SK-N-SH (cell line): ENCODE data around the gene PPP3R2. TPM values are rescaled to one million over a fixed set of nuclear protein-coding genes. Genes with fewer than 3 reads are reported as not detected.

Source experiments
- CTCF ChIA-PET: fragments of 300-600, 350-600 bp; formaldehyde crosslinking; extraction: SDS; loops from one replicate; lab custom pipeline; 2021; lab: Yijun Ruan, JAX
- POLR2A ChIA-PET: fragments of 350-600 bp; sonication (Branson Sonifier 250); formaldehyde crosslinking; extraction: SDS; loops from one replicate; lab custom pipeline; 2020; ENCODE audit warnings: antibody characterized with exemption, inconsistent platforms; lab: Yijun Ruan, JAX
- DNase-seq: peaks from one replicate; pipeline ENCODE4 v3.0.0; 2012
- H2AFZ ChIP-seq: fragments of 200-600 bp; sonication (generic); 2 replicates; pipeline ENCODE4 v1.8.1; 2016; ENCODE audit warnings: antibody characterized with exemption, mild to moderate bottlenecking, low read depth
- H3F3A ChIP-seq: fragments of 200-600 bp; sonication (generic); replicated peaks from 2 replicates; pipeline ENCODE3; 2016; ENCODE audit warnings: antibody characterized with exemption, mild to moderate bottlenecking; ENCODE audit not compliant: insufficient read depth
- H3K27ac ChIP-seq, 2 experiments: fragments of 200-500 bp in 1 of 2; fragments of 200-600 bp in 1 of 2; sonication (Bioruptor generic) in 1 of 2; sonication (generic), shearing (Covaris generic) in 1 of 2; 2 replicates each; pipeline versions ENCODE4 v1.5.1 to v1.6.1; 2014 to 2016; ENCODE audit warnings: low read depth in 2 of 2, inconsistent platforms in 1 of 2, low read length in 1 of 2, mild to moderate bottlenecking in 1 of 2, mixed read lengths in 1 of 2
- H3K27me3 ChIP-seq: fragments of 200-600 bp; sonication (generic), shearing (Covaris generic); 2 replicates; pipeline ENCODE4 v1.6.1; 2016; ENCODE audit warnings: mixed run types; ENCODE audit not compliant: insufficient read depth
- H3K36me3 ChIP-seq, 2 experiments: fragments of 200-500 bp in 1 of 2; fragments of 200-600 bp in 1 of 2; sonication (Bioruptor generic) in 1 of 2; sonication (generic) in 1 of 2; replicated peaks in 1 of 2; 2 replicates each; pipeline versions ENCODE3 to v1.5.1; 2014 to 2016; ENCODE audit warnings: low read length in 1 of 2, mild to moderate bottlenecking in 1 of 2; ENCODE audit not compliant: insufficient read depth in 2 of 2, control insufficient read depth in 1 of 2
- H3K4me1 ChIP-seq, 2 experiments: fragments of 200-500 bp in 1 of 2; fragments of 200-600 bp in 1 of 2; sonication (Bioruptor generic) in 1 of 2; sonication (generic), shearing (Covaris generic) in 1 of 2; 2 replicates each; pipeline versions ENCODE4 v1.5.1 to v1.6.1; 2014 to 2016; ENCODE audit warnings: low read depth in 1 of 2, low read length in 1 of 2, mixed run types in 1 of 2; ENCODE audit not compliant: insufficient read depth in 2 of 2, control insufficient read depth in 1 of 2
- H3K4me2 ChIP-seq: fragments of 200-600 bp; sonication (generic), shearing (Covaris generic); 2 replicates; pipeline ENCODE4 v1.6.1; 2017; ENCODE audit warnings: mixed run types
- H3K4me3 ChIP-seq, 2 experiments: fragments of 200-500 bp in 1 of 2; fragments of 200-600 bp in 1 of 2; sonication (Bioruptor generic) in 1 of 2; sonication (generic), shearing (Covaris generic) in 1 of 2; 2 replicates each; pipeline versions ENCODE4 v1.5.1 to v1.8.1; 2014 to 2016; ENCODE audit warnings: low read depth in 2 of 2, inconsistent platforms in 1 of 2, low read length in 1 of 2, mild to moderate bottlenecking in 1 of 2, mixed read lengths in 1 of 2, moderate library complexity in 1 of 2
- H3K79me2 ChIP-seq: fragments of 200-600 bp; sonication (generic); 2 replicates; pipeline ENCODE4 v1.8.1; 2017; ENCODE audit warnings: mild to moderate bottlenecking; ENCODE audit not compliant: insufficient read depth
- H3K9ac ChIP-seq: fragments of 200-600 bp; sonication (generic); 2 replicates; pipeline ENCODE4 v1.6.1; 2017; ENCODE audit warnings: mixed run types
- H3K9me2 ChIP-seq: fragments of 200-600 bp; sonication (generic); 2 replicates; pipeline ENCODE4 v1.6.1; 2017; ENCODE audit warnings: mixed run types
- H3K9me3 ChIP-seq: fragments of 200-600 bp; sonication (generic); 2 replicates; pipeline ENCODE4 v1.6.1; 2017; ENCODE audit warnings: mixed run types, mild to moderate bottlenecking, moderate library complexity
- H4K20me1 ChIP-seq: fragments of 200-600 bp; sonication (generic); 2 replicates; pipeline ENCODE4 v1.6.1; 2017; ENCODE audit warnings: mild to moderate bottlenecking, mixed run types; ENCODE audit not compliant: insufficient read depth
- FOSL2 ChIP-seq: IDR thresholded peaks from 2 replicates; pipeline ENCODE4 v1.4.0; 2012; ENCODE audit warnings: low read depth, mild to moderate bottlenecking, moderate library complexity, borderline replicate concordance
- FOXM1 ChIP-seq: IDR thresholded peaks from 2 replicates; pipeline ENCODE4 v1.4.0; 2012; ENCODE audit warnings: low read depth, mild to moderate bottlenecking
- GABPA ChIP-seq: IDR thresholded peaks from 2 replicates; pipeline ENCODE4 v1.4.0; 2012; ENCODE audit warnings: low read depth, mild to moderate bottlenecking
- MXI1 ChIP-seq: IDR thresholded peaks from 2 replicates; pipeline ENCODE4 v1.6.1; 2012; ENCODE audit warnings: mild to moderate bottlenecking, low read depth, low read length, improper control_type of control experiment
- POLR2AphosphoS5 ChIP-seq: IDR thresholded peaks from 2 replicates; pipeline ENCODE4 v1.6.1; 2012; ENCODE audit warnings: low read depth, low read length
- RCOR1 ChIP-seq: fragments of 150-350 bp; IDR thresholded peaks from 2 replicates; pipeline ENCODE4 v1.6.1; 2017; ENCODE audit warnings: antibody characterized with exemption, low read length
- WGBS: methylation state at CpG from one replicate; pipeline ENCODE4 v1.1.6; 2017; ENCODE audit warnings: low lambda C conversion rate; 5-methylcytosine and 5-hydroxymethylcytosine counted together
- polyA plus RNA-seq, 3 experiments: library from polyadenylated mRNA; depleted of rRNA; stranded (reverse); fragments of >200 nt; gene quantifications; 2 replicates each; pipeline ENCODE4 v1.2.3, GENCODE V29; 2012
- TF ChIP-seq, protein P1 (sequence below): fragments of 200-600 bp; sonication (generic); IDR thresholded peaks from 2 replicates; pipeline ENCODE4 v1.6.1; 2017; ENCODE audit warnings: antibody characterized with exemption, mild to moderate bottlenecking, moderate library complexity
- TF ChIP-seq, protein P2 (sequence below): IDR thresholded peaks from 2 replicates; pipeline ENCODE4 v1.4.0; 2012; ENCODE audit warnings: low read depth, borderline replicate concordance
- TF ChIP-seq, protein P3 (sequence below): IDR thresholded peaks from 2 replicates; pipeline ENCODE4 v1.4.0; 2012; ENCODE audit warnings: low read depth, borderline replicate concordance

The PPP3R2 gene
- polyA plus RNA-seq, 1 of the 3 experiments (the other 2 are of a cell fraction), result not detected

DNA sequence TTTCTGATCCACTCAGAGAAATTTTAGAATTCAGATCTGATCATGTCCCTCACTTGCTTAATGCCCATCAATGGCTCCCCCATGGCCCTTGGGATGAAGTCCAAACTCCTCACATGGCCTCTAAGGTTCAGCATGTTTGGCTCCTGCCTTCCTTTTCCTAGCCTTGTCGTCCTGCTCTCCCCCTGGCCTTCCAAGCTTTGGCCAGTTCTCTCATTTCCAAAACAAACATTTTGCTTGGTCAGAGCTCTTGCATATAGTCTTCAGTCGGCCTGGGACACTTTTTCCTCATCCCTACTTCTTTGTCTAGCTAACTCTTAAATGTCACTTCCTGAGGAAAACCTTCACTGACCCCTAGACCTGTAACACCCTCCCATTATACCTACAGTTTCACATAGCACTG lies 37.1 kb upstream of the PPP3R2 start:
- WGBS, result 0% methylated on average over 2 of the region's 2 CpGs
- Histone ChIP-seq H4K20me1 (no peaks in the 10 kb centered on the region), H3K27me3 (no peaks in the 10 kb centered on the region; the same call in 1 of the 2 replicates), H3K4me3 (no peak overlapping the region), H3K9me2 (no peaks in the 10 kb centered on the region), H2AFZ (no peak overlapping the region), H3K4me1 (no peaks in the 10 kb centered on the region), H3K4me2 (no peak overlapping the region)
- no peak for DNase-seq
- TF ChIP-seq POLR2AphosphoS5 (no peak), FOXM1 (no peak), MXI1 (no peak), FOSL2 (no peak), RCOR1 (no peak), GABPA (no peak)
- TF ChIP-seq, protein P1, sequence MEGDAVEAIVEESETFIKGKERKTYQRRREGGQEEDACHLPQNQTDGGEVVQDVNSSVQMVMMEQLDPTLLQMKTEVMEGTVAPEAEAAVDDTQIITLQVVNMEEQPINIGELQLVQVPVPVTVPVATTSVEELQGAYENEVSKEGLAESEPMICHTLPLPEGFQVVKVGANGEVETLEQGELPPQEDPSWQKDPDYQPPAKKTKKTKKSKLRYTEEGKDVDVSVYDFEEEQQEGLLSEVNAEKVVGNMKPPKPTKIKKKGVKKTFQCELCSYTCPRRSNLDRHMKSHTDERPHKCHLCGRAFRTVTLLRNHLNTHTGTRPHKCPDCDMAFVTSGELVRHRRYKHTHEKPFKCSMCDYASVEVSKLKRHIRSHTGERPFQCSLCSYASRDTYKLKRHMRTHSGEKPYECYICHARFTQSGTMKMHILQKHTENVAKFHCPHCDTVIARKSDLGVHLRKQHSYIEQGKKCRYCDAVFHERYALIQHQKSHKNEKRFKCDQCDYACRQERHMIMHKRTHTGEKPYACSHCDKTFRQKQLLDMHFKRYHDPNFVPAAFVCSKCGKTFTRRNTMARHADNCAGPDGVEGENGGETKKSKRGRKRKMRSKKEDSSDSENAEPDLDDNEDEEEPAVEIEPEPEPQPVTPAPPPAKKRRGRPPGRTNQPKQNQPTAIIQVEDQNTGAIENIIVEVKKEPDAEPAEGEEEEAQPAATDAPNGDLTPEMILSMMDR, result no peak
- TF ChIP-seq, protein P2, sequence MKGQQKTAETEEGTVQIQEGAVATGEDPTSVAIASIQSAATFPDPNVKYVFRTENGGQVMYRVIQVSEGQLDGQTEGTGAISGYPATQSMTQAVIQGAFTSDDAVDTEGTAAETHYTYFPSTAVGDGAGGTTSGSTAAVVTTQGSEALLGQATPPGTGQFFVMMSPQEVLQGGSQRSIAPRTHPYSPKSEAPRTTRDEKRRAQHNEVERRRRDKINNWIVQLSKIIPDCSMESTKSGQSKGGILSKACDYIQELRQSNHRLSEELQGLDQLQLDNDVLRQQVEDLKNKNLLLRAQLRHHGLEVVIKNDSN, result no peak
- TF ChIP-seq, protein P3, sequence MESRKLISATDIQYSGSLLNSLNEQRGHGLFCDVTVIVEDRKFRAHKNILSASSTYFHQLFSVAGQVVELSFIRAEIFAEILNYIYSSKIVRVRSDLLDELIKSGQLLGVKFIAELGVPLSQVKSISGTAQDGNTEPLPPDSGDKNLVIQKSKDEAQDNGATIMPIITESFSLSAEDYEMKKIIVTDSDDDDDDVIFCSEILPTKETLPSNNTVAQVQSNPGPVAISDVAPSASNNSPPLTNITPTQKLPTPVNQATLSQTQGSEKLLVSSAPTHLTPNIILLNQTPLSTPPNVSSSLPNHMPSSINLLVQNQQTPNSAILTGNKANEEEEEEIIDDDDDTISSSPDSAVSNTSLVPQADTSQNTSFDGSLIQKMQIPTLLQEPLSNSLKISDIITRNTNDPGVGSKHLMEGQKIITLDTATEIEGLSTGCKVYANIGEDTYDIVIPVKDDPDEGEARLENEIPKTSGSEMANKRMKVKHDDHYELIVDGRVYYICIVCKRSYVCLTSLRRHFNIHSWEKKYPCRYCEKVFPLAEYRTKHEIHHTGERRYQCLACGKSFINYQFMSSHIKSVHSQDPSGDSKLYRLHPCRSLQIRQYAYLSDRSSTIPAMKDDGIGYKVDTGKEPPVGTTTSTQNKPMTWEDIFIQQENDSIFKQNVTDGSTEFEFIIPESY, result no peak
- TF ChIP-seq, all 33 proteins: peak for 0
- Histone ChIP-seq H3K79me2 (no peaks in the 10 kb centered on the region), H3K27ac (no peak overlapping the region), H3K36me3 (no peaks in the 10 kb centered on the region), H3K9ac (no peak overlapping the region), H3F3A (no peaks in the 10 kb centered on the region), H3K9me3 (no peaks in the 10 kb centered on the region)
- POLR2A ChIA-PET, result no interaction called here
- CTCF ChIA-PET, result no interaction called here

DNA sequence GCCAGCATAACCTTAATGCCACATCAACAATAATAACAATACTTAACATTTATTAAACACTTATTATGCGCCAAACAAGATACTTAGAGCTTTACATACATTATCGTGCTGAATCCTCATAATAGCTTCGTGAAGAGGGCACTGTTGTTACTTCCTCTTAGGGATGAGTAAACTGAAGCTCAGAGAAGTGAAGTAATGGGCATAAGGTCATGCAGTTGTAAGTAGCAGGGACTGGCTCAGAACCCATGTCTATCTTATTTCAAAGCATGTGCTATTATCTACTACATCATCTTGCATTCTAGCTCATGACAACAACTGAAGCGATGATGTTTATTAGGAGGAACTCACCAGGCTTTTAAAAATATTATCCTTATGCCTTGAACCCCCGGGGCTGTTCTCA lies 34.9 kb upstream of the PPP3R2 start:
- Histone ChIP-seq H3K9me3 (no peaks in the 10 kb centered on the region), H3K4me1 (no peaks in the 10 kb centered on the region), H3K79me2 (no peaks in the 10 kb centered on the region), H3K9ac (no peak overlapping the region)
- TF ChIP-seq, protein P1, result no peak
- TF ChIP-seq, all 33 proteins: peak for 0
- ChIA-PET CTCF (interaction anchor here (1.1 kb wide), 1 partner anchor 48 kb away, joined by 3 read pairs; no protein-coding TSS in a partner anchor), POLR2A (interaction anchor here (0.5 kb wide), 1 partner anchor 43 kb away, joined by 5 read pairs; no protein-coding TSS in a partner anchor)
- Histone ChIP-seq H3K4me2 (no peak overlapping the region), H4K20me1 (no peaks in the 10 kb centered on the region), H3K27ac (no peak overlapping the region), H3K36me3 (no peaks in the 10 kb centered on the region), H3K9me2 (no peaks in the 10 kb centered on the region), H2AFZ (no peak overlapping the region), H3F3A (no peaks in the 10 kb centered on the region), H3K4me3 (no peak overlapping the region), H3K27me3 (no peaks in the 10 kb centered on the region; the same call in 1 of the 2 replicates)
- WGBS, result 18% methylated on average over 5 of the region's 5 CpGs
- no peak for DNase-seq
